Prostate gland (tissue), 2 donors: Measurements from ENCODE around the gene SERPINH1. TPM values are rescaled to one million over a fixed set of nuclear protein-coding genes. Genes with fewer than 3 reads are reported as not detected.

Source experiments
- DNase-seq: peaks from one replicate; pipeline ENCODE4 v3.0.0-alpha.2; 2019; ENCODE audit warnings: low spot score
- H3K27ac ChIP-seq, 2 donors: fragments of 200-600 bp; sonication (generic); 2 replicates each; pipeline ENCODE4 v1.5.1; 2017 to 2019
- H3K27me3 ChIP-seq: fragments of 200-600 bp; sonication (generic); replicated peaks from 2 replicates; pipeline ENCODE4 v1.5.1; 2019; ENCODE audit not compliant: insufficient read depth
- H3K36me3 ChIP-seq, 2 donors: fragments of 200-600 bp; sonication (generic); 1 replicate in 1 of 2; 2 replicates in 1 of 2; pipeline versions ENCODE4 v1.5.1 to v1.8.1; 2017 to 2019
- H3K4me1 ChIP-seq: fragments of 200-600 bp; sonication (generic); replicated peaks from 2 replicates; pipeline ENCODE4 v1.5.1; 2019
- H3K4me3 ChIP-seq, 2 donors: fragments of 200-600 bp; sonication (generic); 2 replicates each; pipeline ENCODE4 v1.5.1; 2017 to 2019
- H3K9me3 ChIP-seq: fragments of 200-600 bp; sonication (generic); 2 replicates; pipeline ENCODE4 v1.5.1; 2017
- POLR2A ChIP-seq: fragments of 450-650 bp; IDR thresholded peaks from one replicate; pipeline ENCODE4 v1.6.1; 2016; ENCODE audit warnings: antibody characterized with exemption, mild to moderate bottlenecking
- POLR2AphosphoS5 ChIP-seq: sonication (generic); formaldehyde crosslinking; IDR thresholded peaks from one replicate; pipeline ENCODE4 v1.6.1; 2017; ENCODE audit warnings: antibody characterized with exemption
- whole genome bisulfite sequencing: methylation state at CpG from one replicate; pipeline ENCODE4 v1.1.5; 2018; 5-methylcytosine and 5-hydroxymethylcytosine counted together
- intact Hi-C: fragments of 100-400 bp; cut with DNase I; formaldehyde crosslinking; loops from one replicate; pipeline ENCODE4 v1.14.2; 2022
- total RNA-seq, 2 donors: library from RNA; depleted of rRNA; stranded (reverse); fragments of >200 nt; gene quantifications; one replicate each; pipeline ENCODE4 v1.1.0, GENCODE V29; 2016
- TF ChIP-seq, protein P1 (sequence below), 4 experiments: fragments of 200-600 bp in 2 of 4; fragments of 450-650 bp in 2 of 4; sonication (generic) in 2 of 4; IDR thresholded peaks; 1 replicate in 3 of 4; 2 replicates in 1 of 4; pipeline ENCODE4 v1.5.1; 2016 to 2019; ENCODE audit warnings: antibody characterized with exemption in 4 of 4, mild to moderate bottlenecking in 2 of 4, moderate library complexity in 2 of 4

Gene SERPINH1
- total RNA-seq, 2 donors from 2014 or later, result 123 to 189 TPM

DNA sequence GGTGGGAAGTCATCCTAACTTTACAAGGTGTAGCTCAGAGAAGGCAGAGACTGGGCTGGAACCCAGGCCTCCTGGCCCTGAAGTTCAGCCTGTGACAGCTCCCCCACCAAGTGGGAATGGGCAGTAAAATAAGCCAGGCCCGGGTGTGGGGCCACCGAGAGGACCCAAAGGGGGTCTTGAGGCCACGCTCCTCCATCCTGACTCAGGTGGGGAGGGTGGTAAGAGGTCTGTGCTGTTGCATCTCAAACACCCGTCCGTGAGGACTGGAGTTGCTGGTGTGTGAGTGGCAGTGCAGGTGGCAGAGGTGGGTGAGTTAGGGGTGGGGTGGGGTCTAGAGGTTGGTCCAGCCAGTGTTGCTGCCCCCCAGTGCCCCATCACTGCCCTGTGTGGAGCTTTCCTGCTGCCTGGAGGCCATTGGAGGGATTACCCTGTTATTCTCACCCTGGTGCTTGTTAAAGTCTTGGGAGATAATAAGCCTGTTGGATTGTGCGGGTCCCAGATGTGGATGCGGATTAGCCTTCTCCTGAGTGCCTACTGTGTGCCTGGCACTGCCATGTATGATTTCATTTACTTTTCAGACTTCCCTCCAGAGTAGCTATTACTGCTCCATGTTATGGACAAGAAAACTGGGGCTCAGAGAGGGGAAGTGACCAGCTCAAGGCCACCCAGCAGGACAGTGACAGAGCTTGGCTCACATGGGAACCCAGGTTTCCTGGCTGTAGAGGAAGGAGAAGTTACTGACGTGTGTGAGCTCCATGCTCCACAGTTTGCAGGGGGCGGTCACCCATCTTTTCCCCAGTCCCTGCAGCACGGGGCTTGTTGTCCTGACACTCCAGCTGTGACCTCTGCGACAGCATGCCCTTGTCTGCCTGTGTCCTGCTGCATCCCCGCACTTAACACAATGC is 12.9 kb downstream of the SERPINH1 start:
- Histone ChIP-seq H3K27me3 (no peaks in the 10 kb centered on the region), H3K9me3 (no peaks in the 10 kb centered on the region), H3K4me1 (no peaks in the 10 kb centered on the region), H3K27ac (no peak overlapping the region), H3K4me3 (no peak overlapping the region), H3K36me3 (peaks cover 4 to 23% of the 10 kb centered on the region in 2 donors)
- DNase-seq, result no peak
- WGBS, result 76% methylated on average over 12 of the region's 12 CpGs
- intact Hi-C loops, result loop anchor here (2.0 kb wide), 1 partner anchor 26 kb away; no protein-coding TSS in a partner anchor
- no peak for TF ChIP-seq POLR2A
- TF ChIP-seq POLR2AphosphoS5, result no peak
- TF ChIP-seq, protein P1, sequence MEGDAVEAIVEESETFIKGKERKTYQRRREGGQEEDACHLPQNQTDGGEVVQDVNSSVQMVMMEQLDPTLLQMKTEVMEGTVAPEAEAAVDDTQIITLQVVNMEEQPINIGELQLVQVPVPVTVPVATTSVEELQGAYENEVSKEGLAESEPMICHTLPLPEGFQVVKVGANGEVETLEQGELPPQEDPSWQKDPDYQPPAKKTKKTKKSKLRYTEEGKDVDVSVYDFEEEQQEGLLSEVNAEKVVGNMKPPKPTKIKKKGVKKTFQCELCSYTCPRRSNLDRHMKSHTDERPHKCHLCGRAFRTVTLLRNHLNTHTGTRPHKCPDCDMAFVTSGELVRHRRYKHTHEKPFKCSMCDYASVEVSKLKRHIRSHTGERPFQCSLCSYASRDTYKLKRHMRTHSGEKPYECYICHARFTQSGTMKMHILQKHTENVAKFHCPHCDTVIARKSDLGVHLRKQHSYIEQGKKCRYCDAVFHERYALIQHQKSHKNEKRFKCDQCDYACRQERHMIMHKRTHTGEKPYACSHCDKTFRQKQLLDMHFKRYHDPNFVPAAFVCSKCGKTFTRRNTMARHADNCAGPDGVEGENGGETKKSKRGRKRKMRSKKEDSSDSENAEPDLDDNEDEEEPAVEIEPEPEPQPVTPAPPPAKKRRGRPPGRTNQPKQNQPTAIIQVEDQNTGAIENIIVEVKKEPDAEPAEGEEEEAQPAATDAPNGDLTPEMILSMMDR (IDR thresholded peaks at IDR 0.05), result no peak

DNA sequence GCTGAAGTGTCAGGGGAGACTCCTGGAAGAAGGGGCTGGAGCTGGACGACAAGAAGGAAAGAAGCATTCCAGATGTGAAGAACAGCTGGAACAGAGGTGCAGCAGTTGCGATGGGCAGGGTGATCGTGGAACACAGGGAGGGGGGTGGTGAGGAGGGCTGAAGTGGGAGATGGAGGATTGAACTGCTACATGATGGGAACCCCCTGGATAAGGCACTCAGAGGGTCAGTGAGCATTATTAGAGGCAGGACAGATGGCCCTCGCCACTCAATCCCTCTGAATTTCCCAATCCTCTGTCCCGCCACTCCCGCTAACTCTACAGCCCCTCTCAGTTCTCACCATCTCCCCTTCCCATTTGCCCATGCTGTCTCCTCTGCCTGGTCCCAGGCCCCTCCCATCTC is 14.0 kb downstream of the SERPINH1 start:
- intact Hi-C loops, result no loop called here
- Histone ChIP-seq H3K27me3 (no peaks in the 10 kb centered on the region), H3K4me1 (no peaks in the 10 kb centered on the region), H3K27ac (no peak overlapping the region), H3K36me3 (peaks cover 0 to 14% of the 10 kb centered on the region in 2 donors), H3K9me3 (no peaks in the 10 kb centered on the region), H3K4me3 (no peak overlapping the region)
- TF ChIP-seq, protein P1 (IDR thresholded peaks at IDR 0.05), result no peak
- TF ChIP-seq POLR2AphosphoS5 (no peak), POLR2A (no peak)
- DNase-seq, result no peak
- WGBS, result 75% methylated on average over 6 of the region's 6 CpGs

DNA sequence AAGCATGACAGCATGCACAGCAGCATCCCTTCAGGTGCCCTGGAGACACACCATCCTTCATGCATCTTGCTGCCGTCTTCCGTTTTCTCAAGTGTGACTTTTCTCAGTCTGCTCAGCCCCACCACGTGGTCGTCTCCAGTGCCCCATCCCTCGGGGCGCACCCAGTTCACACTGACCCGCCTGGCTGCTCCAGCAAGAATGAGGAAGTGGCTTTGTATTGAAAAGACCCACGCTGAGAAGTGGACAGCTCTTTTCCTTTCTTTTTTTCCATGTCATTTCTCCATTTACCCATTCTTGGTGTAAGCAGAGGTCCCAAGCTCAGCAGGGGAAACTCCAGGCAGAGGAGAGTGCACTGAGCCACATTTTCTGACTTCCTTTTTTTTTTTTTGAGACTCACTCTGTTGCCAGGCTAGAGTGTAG is 14.5 kb downstream of the SERPINH1 start:
- no peak overlapping the region for H3K27ac ChIP-seq
- no peaks in the 10 kb centered on the region for H3K9me3 ChIP-seq
- DNase-seq, result no peak
- H3K4me1 ChIP-seq, result no peaks in the 10 kb centered on the region
- intact Hi-C loops, result no loop called here
- H3K27me3 ChIP-seq, result no peaks in the 10 kb centered on the region
- WGBS, result 18% methylated on average over 8 of the region's 8 CpGs
- TF ChIP-seq POLR2AphosphoS5 (no peak), POLR2A (no peak)
- TF ChIP-seq, protein P1 (IDR thresholded peaks at IDR 0.05), result no peak
- H3K4me3 ChIP-seq, result no peak overlapping the region
- peaks cover 0 to 9% of the 10 kb centered on the region in 2 donors for H3K36me3 ChIP-seq

DNA sequence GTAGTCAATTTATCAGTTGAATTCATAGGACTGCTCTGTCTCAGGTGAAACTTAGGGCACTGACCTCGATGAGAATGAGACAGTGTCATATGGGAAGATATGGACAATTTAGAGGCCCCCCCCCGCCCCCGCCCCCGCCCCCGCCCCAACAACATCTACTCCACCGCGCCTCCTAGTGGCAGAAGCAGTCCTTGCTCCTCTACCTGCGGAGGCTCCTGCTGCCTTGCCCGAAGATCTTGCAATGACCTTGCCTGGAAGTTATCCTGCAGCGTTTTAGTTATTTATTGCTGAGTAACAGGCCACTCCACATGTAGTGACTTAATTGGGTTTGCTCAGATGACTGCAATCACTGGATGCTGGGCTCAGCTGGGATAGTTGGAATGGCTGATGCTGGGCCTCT is 15.2 kb downstream of the SERPINH1 start:
- intact Hi-C loops, result no loop called here
- WGBS, result 10% methylated on average over 10 of the region's 10 CpGs

More for the DNA sequence above, 15.2 kb downstream of the SERPINH1 start:
- peak; percentile 21 for DNase-seq
- Histone ChIP-seq H3K27ac (no peak overlapping the region), H3K36me3 (peaks cover 0 to 2% of the 10 kb centered on the region in 2 donors), H3K4me1 (no peaks in the 10 kb centered on the region), H3K9me3 (no peaks in the 10 kb centered on the region), H3K27me3 (no peaks in the 10 kb centered on the region), H3K4me3 (no peak overlapping the region)
- no peak for TF ChIP-seq POLR2AphosphoS5
- TF ChIP-seq, protein P1 (IDR thresholded peaks at IDR 0.05), result peak in 2 of 4 experiments; percentile 31 to 59
